ENCODE data around the gene SERTAD1.
"Not testable (repeated sequence)": the region's sequence is repeated elsewhere in the genome, so short reads cannot be mapped to it uniquely, and the experiment has no call there.

Gene SERTAD1

DNA sequence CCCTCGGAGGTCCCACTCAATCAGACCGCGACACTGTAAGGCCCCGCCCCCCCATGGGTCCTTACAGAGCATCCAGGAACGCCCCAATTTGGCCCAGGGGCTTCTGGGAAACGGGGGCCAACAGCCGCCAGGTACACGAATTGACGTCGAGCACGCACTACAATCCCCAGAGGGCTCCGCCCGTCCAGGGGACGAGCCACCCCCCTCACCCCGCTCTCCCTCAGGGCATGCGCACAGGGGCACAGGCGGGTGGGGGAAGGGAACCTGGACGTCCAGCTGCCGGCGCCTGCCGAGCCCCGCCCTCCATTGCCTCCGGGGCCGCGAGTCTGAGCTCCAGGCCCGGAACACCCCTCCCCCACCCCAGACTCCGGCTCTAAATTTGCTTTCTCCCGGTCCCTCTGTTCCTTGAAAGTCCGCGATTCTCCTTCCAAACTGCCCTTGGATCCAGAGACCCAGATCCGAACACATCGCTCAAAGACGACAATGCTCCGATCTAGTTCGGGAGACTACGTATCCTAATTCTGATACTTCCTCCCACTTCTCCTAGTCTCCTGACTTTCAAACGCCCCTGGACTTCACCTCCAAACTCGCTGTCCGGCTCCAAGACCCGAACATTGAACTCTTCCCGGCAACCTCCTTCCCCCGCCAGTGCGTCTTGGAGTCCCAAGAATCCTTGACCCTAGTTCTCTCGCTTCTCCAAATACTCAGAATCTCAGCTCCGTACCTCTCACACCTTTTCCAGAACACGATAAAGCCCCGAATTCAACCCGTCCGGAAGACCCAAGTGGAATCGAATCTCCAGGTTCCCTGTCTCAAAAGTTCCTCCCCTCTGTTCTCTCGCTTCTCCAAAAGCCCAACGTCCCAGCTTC lies 17.6 kb upstream of the SERTAD1 start:
- TF ChIP-seq GATA1 (IDR thresholded peaks at IDR 0.05; ENCODE audit: low read depth, low read length), result no peak
- peak; percentile 29 for TF ChIP-seq POLR2A (IDR thresholded peaks at IDR 0.05; ENCODE audit: low read length)
- DNase-seq, result peak; percentile 99

DNA sequence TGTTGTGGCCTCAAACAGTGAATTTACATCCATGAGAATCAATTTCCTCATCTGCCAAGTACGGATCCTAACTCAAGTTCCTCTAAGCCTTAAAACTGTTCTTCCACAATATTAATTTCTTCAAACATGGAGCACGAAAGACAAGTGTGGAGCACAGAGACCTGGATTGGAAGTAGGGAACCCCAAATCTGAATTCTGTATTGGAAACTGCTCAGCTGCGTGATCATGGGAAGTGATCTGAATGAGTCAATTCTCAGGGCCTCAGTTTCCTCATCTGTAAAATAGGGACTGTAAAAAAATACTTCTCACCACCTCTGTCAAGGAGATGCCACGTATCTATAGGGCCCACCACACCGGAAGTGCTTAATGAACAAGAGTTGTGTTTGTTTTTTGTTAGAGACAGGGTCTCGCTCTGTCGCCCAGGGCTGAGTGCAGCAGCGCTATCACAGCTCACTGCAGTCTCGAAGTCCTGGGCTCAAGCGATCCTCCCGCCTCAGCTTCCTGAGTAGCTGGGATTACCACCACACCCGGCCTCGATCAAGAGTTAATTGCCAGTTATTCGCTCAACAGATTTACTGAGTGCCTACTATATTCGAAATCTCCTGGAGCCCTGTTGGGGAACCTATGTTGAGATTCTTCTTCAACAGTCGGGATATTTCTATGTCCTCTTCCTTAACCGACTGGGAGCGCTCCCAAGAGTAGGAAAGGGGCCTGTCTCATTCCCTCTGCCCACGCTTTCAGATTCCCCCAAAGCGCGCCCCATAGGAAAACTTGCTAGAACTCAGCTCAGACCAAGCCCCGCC lies 16.7 kb upstream of the SERTAD1 start:
- no peak for DNase-seq
- TF ChIP-seq POLR2A (IDR thresholded peaks at IDR 0.05; ENCODE audit: low read length) (no peak), GATA1 (IDR thresholded peaks at IDR 0.05; ENCODE audit: low read depth, low read length) (no peak)

DNA sequence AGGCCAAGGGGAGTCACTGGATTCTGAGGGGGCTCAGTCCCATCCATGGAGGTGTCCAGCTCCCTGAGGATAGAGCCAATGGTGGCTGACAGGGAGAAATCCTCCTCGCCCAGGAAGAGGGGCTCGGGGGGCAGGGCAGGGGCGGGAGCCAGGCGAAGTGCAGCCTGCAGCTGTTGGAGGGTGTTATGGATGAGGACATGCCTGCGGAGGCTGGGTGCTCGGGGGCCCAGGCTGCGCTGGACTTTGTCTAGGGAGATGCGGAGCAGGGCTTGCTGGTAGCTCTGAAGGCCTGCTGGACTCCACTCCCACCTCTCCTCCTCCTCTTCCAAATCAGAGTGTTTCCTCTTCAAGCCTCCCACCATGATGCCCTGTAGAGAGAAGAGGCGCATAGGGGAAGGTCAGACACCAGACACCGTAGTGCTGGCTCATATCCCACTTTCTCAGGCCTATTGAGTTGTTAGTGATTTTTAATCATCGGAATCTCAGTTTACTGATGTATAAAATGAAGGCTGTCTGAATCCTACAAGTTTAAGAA lies 16.0 kb upstream of the SERTAD1 start:
- DNase-seq, result no peak
- TF ChIP-seq POLR2A (IDR thresholded peaks at IDR 0.05; ENCODE audit: low read length) (no peak), GATA1 (IDR thresholded peaks at IDR 0.05; ENCODE audit: low read depth, low read length) (no peak)

GRCh38 chr19:40438284-40438683 lies 12.5 kb upstream of the SERTAD1 start:
- TF ChIP-seq POLR2A (IDR thresholded peaks at IDR 0.05; ENCODE audit: low read length) (no peak), GATA1 (IDR thresholded peaks at IDR 0.05; ENCODE audit: low read depth, low read length) (no peak)
- DNase-seq, result no peak

- DNase-seq, result peak; percentile 85 to 89
- TF ChIP-seq POLR2A (IDR thresholded peaks at IDR 0.05; ENCODE audit: low read length), result peak; percentile 66
- no peak for TF ChIP-seq GATA1 (IDR thresholded peaks at IDR 0.05; ENCODE audit: low read depth, low read length)
Measured at GRCh38 chr19:40433391-40434216, 7.8 kb upstream of the SERTAD1 start.

- not testable (repeated sequence) for DNase-seq
Measured at GRCh38 chr19:40432760-40433159, 7.0 kb upstream of the SERTAD1 start.

DNA sequence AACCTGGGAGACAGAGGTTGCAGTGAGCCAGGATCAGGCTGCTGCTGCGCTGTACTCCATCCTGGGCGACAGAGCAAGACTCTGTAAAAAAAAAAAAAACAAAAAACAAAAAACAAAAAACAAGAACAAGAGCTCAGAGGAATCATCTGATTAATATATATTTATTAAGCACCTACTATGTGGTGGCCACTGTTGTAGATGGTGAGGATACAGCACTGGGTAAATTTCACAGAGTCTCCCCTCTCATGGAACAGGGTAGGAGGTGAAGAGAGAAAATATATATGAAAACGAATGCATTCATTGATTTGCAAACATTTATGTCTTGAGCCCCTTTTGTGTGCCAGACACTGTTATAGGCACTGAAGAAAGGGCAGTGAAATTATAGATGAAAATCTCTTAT lies 5.9 kb upstream of the SERTAD1 start:
- TF ChIP-seq POLR2A (IDR thresholded peaks at IDR 0.05; ENCODE audit: low read length), result no peak
- no peak for TF ChIP-seq GATA1 (IDR thresholded peaks at IDR 0.05; ENCODE audit: low read depth, low read length)
- DNase-seq, result no peak

- DNase-seq, result not testable (repeated sequence)
Measured at GRCh38 chr19:40430242-40430641, 4.5 kb upstream of the SERTAD1 start.

DNA sequence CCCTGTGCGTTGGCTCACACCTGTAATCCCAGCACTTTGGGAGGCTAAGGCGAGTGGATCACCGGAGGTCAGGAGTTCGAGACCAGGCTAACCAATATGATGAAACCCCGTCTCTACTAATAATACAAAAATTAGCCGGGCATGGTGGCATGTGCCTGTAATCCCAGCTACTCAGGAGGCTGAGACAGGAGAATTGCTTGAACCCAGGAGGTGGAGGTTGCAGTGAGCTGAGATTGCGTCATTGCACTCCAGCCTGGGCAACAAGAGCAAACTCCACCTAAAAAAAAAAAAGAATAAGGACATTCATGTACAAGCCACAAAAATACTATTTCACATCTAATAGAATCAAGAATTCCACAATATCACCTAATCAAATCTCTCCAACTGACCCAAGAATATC lies 2.4 kb upstream of the SERTAD1 start:
- DNase-seq, result not testable (repeated sequence)

- TF ChIP-seq GATA1 (IDR thresholded peaks at IDR 0.05; ENCODE audit: low read depth, low read length) (no peak), POLR2A (IDR thresholded peaks at IDR 0.05; ENCODE audit: low read length) (no peak)
- peak; percentile 58 to 70 for DNase-seq
Measured at GRCh38 chr19:40424637-40425449, 949 bp downstream of the SERTAD1 start.

DNA sequence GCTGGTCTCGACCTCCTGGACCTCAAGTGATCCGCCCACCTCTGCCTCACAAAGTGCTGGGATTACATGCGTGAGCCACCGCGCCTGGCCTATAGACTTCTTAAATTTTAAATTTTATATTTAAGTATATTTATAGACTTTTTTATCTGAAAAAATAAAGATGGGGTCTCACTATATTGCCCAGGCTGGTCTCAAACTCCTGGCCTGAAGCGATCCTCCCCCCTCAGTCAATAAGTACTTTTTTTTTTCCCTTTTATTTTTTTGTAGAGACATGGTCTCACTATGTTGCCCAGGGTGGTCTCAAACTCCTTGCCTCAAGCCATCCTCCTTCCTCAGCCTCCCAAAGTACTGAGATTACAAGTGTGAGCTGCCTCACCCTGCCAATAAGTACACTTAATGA lies 1.9 kb downstream of the SERTAD1 start:
- no peak for TF ChIP-seq POLR2A (IDR thresholded peaks at IDR 0.05; ENCODE audit: low read length)
- no peak for DNase-seq

- no peak for DNase-seq
- TF ChIP-seq POLR2A (IDR thresholded peaks at IDR 0.05; ENCODE audit: low read length) (no peak), GATA1 (IDR thresholded peaks at IDR 0.05; ENCODE audit: low read depth, low read length) (no peak)
Measured at GRCh38 chr19:40422748-40423566, 2.8 kb downstream of the SERTAD1 start.
